Endothelial cell of umbilical vein (primary cell): ENCODE data around the gene DALRD3. TPM values are rescaled to one million over a fixed set of nuclear protein-coding genes. Genes with fewer than 3 reads are reported as not detected.

Experiments
- BruUV-seq: library from RNA; stranded (reverse); fragments of 400-500 nt; replicated peaks from 2 replicates; lab custom pipeline; 2021; lab: Mats Ljungman, UMichigan
- CTCF ChIA-PET: fragments of 300-600, 350-600 bp; sonication (Branson Sonifier 250); formaldehyde crosslinking; loops from one replicate; lab custom pipeline; 2021; ENCODE audit warnings: antibody characterized with exemption, inconsistent platforms; lab: Charles Lee
- POLR2A ChIA-PET: fragments of 300-600, 350-600 bp; sonication (Branson Sonifier 250); formaldehyde crosslinking; loops from one replicate; lab custom pipeline; 2021; ENCODE audit warnings: antibody characterized with exemption, inconsistent platforms; lab: Charles Lee
- DNase-seq: peaks from one replicate; pipeline ENCODE4 v3.0.0-alpha.2; 2011; ENCODE audit warnings: low read depth, low spot score
- FAIRE-seq: peaks from 2 replicates; lab custom pipeline; 2011; peaks lifted over from hg19 to GRCh38; lab: Jason Lieb, UNC
- H2AFZ ChIP-seq: 2 replicates; pipeline ENCODE4 v1.6.0; 2012; ENCODE audit warnings: low read depth, low read length, control low read depth, inconsistent platforms
- H3K27ac ChIP-seq: 2 replicates; pipeline ENCODE4 v1.5.1; 2011; ENCODE audit warnings: low read depth, mild to moderate bottlenecking, control low read depth, low read length, moderate library complexity; ENCODE audit not compliant: insufficient read depth
- H3K27me3 ChIP-seq, 2 experiments: 2 replicates each; pipeline versions ENCODE4 v1.6.0 to v1.6.1; 2011; ENCODE audit warnings: low read length in 2 of 2, mixed read lengths in 1 of 2; ENCODE audit not compliant: control insufficient read depth in 2 of 2, insufficient read depth in 2 of 2
- H3K36me3 ChIP-seq, 2 experiments: 2 replicates in 1 of 2; 3 replicates in 1 of 2; pipeline ENCODE4 v1.5.1; 2011; ENCODE audit warnings: low read length in 2 of 2, mild to moderate bottlenecking in 1 of 2, moderate library complexity in 1 of 2; ENCODE audit not compliant: control insufficient read depth in 2 of 2, insufficient read depth in 2 of 2; ENCODE audit errors: extremely low read depth in 1 of 2
- H3K4me1 ChIP-seq: 3 replicates; pipeline ENCODE4 v1.5.1; 2011; ENCODE audit warnings: mild to moderate bottlenecking, low read length; ENCODE audit not compliant: control insufficient read depth, insufficient read depth; ENCODE audit errors: extremely low read depth
- H3K4me2 ChIP-seq: 2 replicates; pipeline ENCODE4 v1.6.1; 2011; ENCODE audit warnings: low read length, control low read depth, mixed read lengths; ENCODE audit not compliant: insufficient read depth
- H3K4me3 ChIP-seq, 3 experiments: fragments of 200-600 bp in 1 of 3; sonication (generic), shearing (Covaris generic) in 1 of 3; replicated peaks in 1 of 3; 2 replicates each; pipeline ENCODE4 v1.5.1; 2011 to 2016; ENCODE audit warnings: control low read depth in 3 of 3, low read length in 3 of 3, mild to moderate bottlenecking in 2 of 3, inconsistent platforms in 1 of 3, low read depth in 1 of 3, moderate library complexity in 1 of 3; ENCODE audit not compliant: insufficient read depth in 1 of 3
- H3K79me2 ChIP-seq: 2 replicates; pipeline ENCODE4 v1.6.0; 2012; ENCODE audit warnings: low read length, inconsistent platforms; ENCODE audit not compliant: control insufficient read depth, insufficient read depth
- H3K9ac ChIP-seq: replicated peaks from 2 replicates; pipeline ENCODE3; 2011; ENCODE audit warnings: low read length, control low read depth; ENCODE audit not compliant: insufficient read depth; ENCODE audit errors: extremely low read depth
- H3K9me1 ChIP-seq: replicated peaks from 3 replicates; pipeline ENCODE4 v1.6.0; 2011; ENCODE audit warnings: mild to moderate bottlenecking, low read length; ENCODE audit not compliant: control insufficient read depth, insufficient read depth; ENCODE audit errors: extremely low read depth
- H3K9me3 ChIP-seq: replicated peaks from 2 replicates; pipeline ENCODE4 v1.5.1; 2012; ENCODE audit warnings: low read length, inconsistent platforms; ENCODE audit not compliant: control insufficient read depth, insufficient read depth
- H4K20me1 ChIP-seq: replicated peaks from 2 replicates; pipeline ENCODE3; 2011; ENCODE audit warnings: mild to moderate bottlenecking, low read length; ENCODE audit not compliant: control insufficient read depth, insufficient read depth; ENCODE audit errors: extremely low read depth
- CTCF ChIP-seq, 2 donors: IDR thresholded peaks; 1 replicate in 1 of 2; 2 replicates in 1 of 2; pipeline ENCODE4 v1.5.1; 2011; ENCODE audit warnings: low read length in 2 of 2, mild to moderate bottlenecking in 2 of 2, moderate library complexity in 2 of 2, control low read depth in 1 of 2, inconsistent platforms in 1 of 2, low read depth in 1 of 2; ENCODE audit not compliant: insufficient read depth in 1 of 2; ENCODE audit errors: extremely low read depth in 1 of 2
- EZH2 ChIP-seq: IDR thresholded peaks from 2 replicates; pipeline ENCODE4 v1.6.1; 2012; ENCODE audit warnings: borderline replicate concordance, low read depth, mild to moderate bottlenecking, moderate library complexity, low read length, inconsistent platforms; ENCODE audit not compliant: severe bottlenecking
- JUN ChIP-seq: IDR thresholded peaks from 2 replicates; pipeline ENCODE4 v1.6.1; 2011; ENCODE audit warnings: borderline replicate concordance, low read depth; ENCODE audit not compliant: insufficient read length, insufficient read depth
- MAX ChIP-seq: IDR thresholded peaks from 2 replicates; pipeline ENCODE4 v1.6.1; 2011; ENCODE audit not compliant: insufficient read depth, insufficient read length
- MYC ChIP-seq: IDR thresholded peaks from one replicate; pipeline ENCODE4 v1.6.1; 2011; ENCODE audit warnings: mild to moderate bottlenecking, low read depth, low read length
- POLR2A ChIP-seq: IDR thresholded peaks from 2 replicates; pipeline ENCODE4 v1.6.1; 2012; ENCODE audit warnings: low read depth, mild to moderate bottlenecking, control low read depth, low read length
- POLR2AphosphoS5 ChIP-seq: IDR thresholded peaks from 2 replicates; pipeline ENCODE4 v1.6.1; 2012; ENCODE audit warnings: low read depth, mild to moderate bottlenecking, control low read depth, low read length, moderate library complexity; ENCODE audit not compliant: insufficient read depth
- dilution Hi-C: fragments of 300-500 bp; cut with MboI; formaldehyde crosslinking; loops from one replicate; pipeline ENCODE4 v1.15.0; 2019; ENCODE audit warnings: low sequenced_read_pairs; ENCODE audit not compliant: extremely low pct_ligation_motif_present
- intact Hi-C: fragments of 100-400 bp; cut with micrococcal nuclease; formaldehyde crosslinking; loops from one replicate; pipeline ENCODE4 v1.10.0; 2022
- polyA plus RNA-seq, 4 experiments: library from polyadenylated mRNA; depleted of rRNA in 3 of 4; stranded (reverse) in 3 of 4; unstranded in 1 of 4; fragments of >200 nt; gene quantifications; 2 replicates each; pipeline versions ENCODE4 v1.2.1 to v1.2.3, GENCODE V29; 2011 to 2012; ENCODE audit warnings: missing spikeins in 1 of 4
- total RNA-seq: library from RNA; stranded (reverse); gene quantifications from 2 replicates; pipeline ENCODE4 v1.2.3, GENCODE V29; 2021

The DALRD3 gene
- total and polyA plus RNA-seq, 2 donors (not counting 3 experiments of a cell fraction or from before 2014, with no cell fraction given): 22.7 to 60.8 TPM

- Histone ChIP-seq H3K9me3 (no peaks in the 10 kb centered on the region), H3K9me1 (no peaks in the 10 kb centered on the region), H2AFZ (no peak overlapping the region), H3K36me3 (peaks cover 13 to 27% of the 10 kb centered on the region in 2 experiments), H3K4me3 (no peak overlapping the region), H3K27ac (no peak overlapping the region), H3K27me3 (no peaks in the 10 kb centered on the region), H3K4me2 (no peak overlapping the region), H3K9ac (no peak overlapping the region), H4K20me1 (no peaks in the 10 kb centered on the region), H3K4me1 (peaks cover 29% of the 10 kb centered on the region), H3K79me2 (peaks cover 56% of the 10 kb centered on the region)
- TSS peak; percentile 0 for BruUV-seq
- dilution Hi-C loops (no loop called here), intact Hi-C loops (no loop called here)
- ChIA-PET POLR2A (interaction anchor here (2.4 kb wide), 1 partner anchor 17 kb away, joined by 10 read pairs; the partner anchor contains the start of gene WDR6), CTCF (interaction anchor here (0.5 kb wide), 1 partner anchor 166 kb away, joined by 3 read pairs; no protein-coding TSS in a partner anchor)
- DNase-seq: no peak
- TF ChIP-seq POLR2AphosphoS5: no peak
- no peak for TF ChIP-seq EZH2
- no peak for TF ChIP-seq MYC
- no peak for TF ChIP-seq POLR2A
- no peak for TF ChIP-seq CTCF (IDR thresholded peaks at IDR 0.05; ENCODE audit: extremely low read depth in 1 of 2, insufficient read depth in 1 of 2, low read depth in 1 of 2, low read length in 2 of 2)
- no peak for TF ChIP-seq MAX
- TF ChIP-seq JUN: no peak
- FAIRE-seq: no peak
Measured at GRCh38 chr3:49024449-49024848, 6.1 kb upstream of the DALRD3 start.
